ENCODE measurements around the gene IER2. TPM values are rescaled to one million over a fixed set of nuclear protein-coding genes. Genes with fewer than 3 reads are reported as not detected.
"Not testable (repeated sequence)": the region's sequence is repeated elsewhere in the genome, so short reads cannot be mapped to it uniquely, and the experiment has no call there.

IER2 gene
- total and polyA plus RNA-seq, 11 donors, result 17.6 to 101 (median 29.1) TPM

DNA sequence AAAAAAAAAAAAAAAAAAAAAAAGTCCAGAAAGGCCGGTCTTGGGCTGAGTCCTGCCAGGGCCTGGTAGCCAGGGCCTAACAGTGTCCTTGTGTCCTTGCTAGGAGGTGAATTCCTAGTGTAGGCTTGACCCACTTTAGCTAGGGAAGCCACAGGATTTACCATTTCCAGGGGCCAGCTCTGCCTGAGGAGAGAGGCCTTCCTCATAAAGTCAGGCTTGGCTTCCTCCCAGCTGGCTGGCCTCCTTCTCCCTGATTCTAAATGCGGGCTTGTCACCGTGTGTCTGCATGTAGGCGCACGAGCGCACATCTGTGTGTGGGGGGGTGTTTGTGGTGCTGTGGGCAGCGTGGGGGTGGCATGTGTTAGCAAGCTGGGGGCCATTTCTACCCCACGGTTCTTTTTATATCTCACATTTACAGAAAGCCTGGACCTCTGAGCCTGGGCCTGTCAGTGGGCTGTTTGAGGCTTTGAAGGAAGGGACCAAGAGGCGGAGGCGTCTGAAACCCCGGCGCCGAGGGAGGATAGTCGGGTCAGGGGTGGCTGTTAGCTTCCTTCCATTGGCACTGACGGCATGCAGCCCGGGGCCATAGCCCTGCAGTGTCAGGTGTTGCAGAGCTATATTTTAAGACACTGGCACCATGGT lies 31.7 kb downstream of the IER2 start:
- WGBS, 4 donors, result 6 to 17% (median 11%) methylated on average over 11 to 16 of the region's 16 CpGs
- no peak for TF ChIP-seq CTCF (IDR thresholded peaks at IDR 0.05)
- no peak for TF ChIP-seq POLR2A (IDR thresholded peaks at IDR 0.05)
- no peak overlapping the region for H3K4me3 ChIP-seq
- H3K27me3 ChIP-seq, result no peaks in the 10 kb centered on the region
- H3K9me3 ChIP-seq, result no peaks in the 10 kb centered on the region
- H3K27ac ChIP-seq, result peak overlapping the region in 11 of 12 donors; percentile 6 to 77 (median 52)
- H3K4me1 ChIP-seq, result peaks cover 0 to 17% (median 12%) of the 10 kb centered on the region in 12 donors
- intact Hi-C loops (cut with DNase I), result no loop called here
- ATAC-seq (peak; percentile 79 to 96 (median 91)), DNase-seq (peak; percentile 80 to 91 (median 83))
- H3K36me3 ChIP-seq, result no peaks in the 10 kb centered on the region

- peaks cover 0 to 17% (median 12%) of the 10 kb centered on the region in 12 donors for H3K4me1 ChIP-seq
- H3K27ac ChIP-seq; intact Hi-C loops (cut with DNase I); ATAC-seq; H3K9me3 ChIP-seq; H3K4me3 ChIP-seq; H3K27me3 ChIP-seq; DNase-seq; H3K36me3 ChIP-seq: not testable (repeated sequence)
- 64 to 91% (median 81%) methylated on average over 21 to 23 of the region's 23 CpGs for WGBS, 4 donors
These were observed 34.7 kb downstream of the IER2 start for GRCh38 chr19:13184926-13185325.

GRCh38 chr19:13185763-13186657 lies 35.8 kb downstream of the IER2 start:
- DNase-seq; H3K36me3 ChIP-seq; H3K27me3 ChIP-seq; intact Hi-C loops (cut with DNase I); H3K9me3 ChIP-seq; H3K27ac ChIP-seq; H3K4me3 ChIP-seq; ATAC-seq: not testable (repeated sequence)
- WGBS, 4 donors, result 84 to 90% (median 88%) methylated on average over 22 of the region's 22 CpGs
- peaks cover 0 to 14% (median 12%) of the 10 kb centered on the region in 12 donors for H3K4me1 ChIP-seq

GRCh38 chr19:13186688-13187087 lies 36.5 kb downstream of the IER2 start:
- H3K27me3 ChIP-seq; ATAC-seq; H3K36me3 ChIP-seq; H3K9me3 ChIP-seq; DNase-seq; intact Hi-C loops (cut with DNase I); H3K4me3 ChIP-seq; H3K4me1 ChIP-seq; H3K27ac ChIP-seq: not testable (repeated sequence)
- 90 to 95% (median 93%) methylated on average over 13 to 38 of the region's 38 CpGs for WGBS, 4 donors

GRCh38 chr19:13187419-13187818 lies 37.2 kb downstream of the IER2 start:
- no peaks in the 10 kb centered on the region for H3K9me3 ChIP-seq
- H3K36me3 ChIP-seq, result no peaks in the 10 kb centered on the region
- no peak overlapping the region for H3K27ac ChIP-seq
- peaks cover 0 to 2% (median 0%) of the 10 kb centered on the region in 12 donors for H3K4me1 ChIP-seq
- H3K4me3 ChIP-seq, result no peak overlapping the region
- intact Hi-C loops (cut with DNase I), result no loop called here
- TF ChIP-seq CTCF (IDR thresholded peaks at IDR 0.05), result no peak
- TF ChIP-seq POLR2A (IDR thresholded peaks at IDR 0.05), result no peak
- ATAC-seq (no peak), DNase-seq (no peak)
- 93 to 98% (median 95%) methylated on average over 4 of the region's 4 CpGs for WGBS, 4 donors
- H3K27me3 ChIP-seq, result no peaks in the 10 kb centered on the region

Measured in heart left ventricle (tissue), 16 donors.